ENCODE measurements around the gene NHP2. TPM values are rescaled to one million over a fixed set of nuclear protein-coding genes. Genes with fewer than 3 reads are reported as not detected.
A peak's percentile ranks its signal among the peaks of the same experiment; 100 is the strongest.
"Not testable (repeated sequence)": the region's sequence is repeated elsewhere in the genome, so short reads cannot be mapped to it uniquely, and the experiment has no call there.

Gene NHP2
- total and polyA plus RNA-seq, 2 experiments from 2014 or later = 232 to 270 TPM

GRCh38 chr5:178198706-178199105 lies 45.0 kb upstream of the NHP2 start:
- Histone ChIP-seq H3K4me1 (ENCODE audit: low read depth) (no peaks in the 10 kb centered on the region), H3K4me3 (no peak overlapping the region), H3K36me3 (no peaks in the 10 kb centered on the region), H3K27ac (no peak overlapping the region), H3K9me3 (ENCODE audit: low read depth) (no peaks in the 10 kb centered on the region), H3K27me3 (no peaks in the 10 kb centered on the region)
- peak in 1 of 2 donors; percentile 32 for DNase-seq (ENCODE audit: low read depth in 1 of 2, low spot score in 1 of 2)
- no peak for TF ChIP-seq CTCF (IDR thresholded peaks at IDR 0.05; ENCODE audit: low read depth, low read length)

- H3K27me3 ChIP-seq; H3K9me3 ChIP-seq (ENCODE audit: low read depth); DNase-seq (ENCODE audit: low read depth in 1 of 2, low spot score in 1 of 2); H3K27ac ChIP-seq; H3K4me1 ChIP-seq (ENCODE audit: low read depth); H3K36me3 ChIP-seq; H3K4me3 ChIP-seq: not testable (repeated sequence)
These were observed 44.5 kb upstream of the NHP2 start for GRCh38 chr5:178198151-178198550.

GRCh38 chr5:178196986-178197385 lies 43.3 kb upstream of the NHP2 start:
- Histone ChIP-seq H3K4me1 (ENCODE audit: low read depth) (no peaks in the 10 kb centered on the region), H3K4me3 (no peak overlapping the region), H3K27me3 (no peaks in the 10 kb centered on the region), H3K27ac (no peak overlapping the region), H3K9me3 (ENCODE audit: low read depth) (no peaks in the 10 kb centered on the region), H3K36me3 (no peaks in the 10 kb centered on the region)
- no peak for DNase-seq (ENCODE audit: low read depth in 1 of 2, low spot score in 1 of 2)
- peak; percentile 47 for TF ChIP-seq CTCF (IDR thresholded peaks at IDR 0.05; ENCODE audit: low read depth, low read length)

DNA sequence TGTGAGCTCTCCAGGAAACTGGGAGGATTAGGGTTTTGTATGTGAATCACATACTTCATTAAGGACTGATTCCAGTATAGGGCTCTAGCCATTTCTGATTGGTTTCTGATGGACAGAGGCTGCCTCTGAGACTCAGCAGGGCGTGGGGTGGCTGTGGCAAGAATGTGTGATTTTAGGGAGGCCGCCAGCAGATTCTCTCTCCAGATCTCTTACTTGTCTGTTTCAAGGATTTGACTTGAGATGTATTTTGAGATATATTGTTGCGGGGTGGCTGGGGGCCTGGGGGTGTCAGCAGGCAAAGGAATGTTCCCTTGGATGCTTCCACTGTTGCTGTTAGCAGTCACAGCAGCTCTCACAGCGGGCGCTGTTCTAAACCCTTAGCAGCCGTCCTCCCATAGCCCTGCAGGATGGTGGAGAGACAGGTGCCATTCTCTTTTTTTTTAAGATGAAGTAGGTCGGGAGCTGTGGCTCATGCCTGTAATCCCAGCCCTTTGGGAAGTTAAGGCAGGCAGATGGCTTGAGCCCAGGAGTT lies 42.7 kb upstream of the NHP2 start:
- Histone ChIP-seq H3K4me1 (ENCODE audit: low read depth) (no peaks in the 10 kb centered on the region), H3K27ac (no peak overlapping the region), H3K36me3 (no peaks in the 10 kb centered on the region), H3K4me3 (no peak overlapping the region), H3K27me3 (no peaks in the 10 kb centered on the region), H3K9me3 (ENCODE audit: low read depth) (no peaks in the 10 kb centered on the region)
- no peak for DNase-seq (ENCODE audit: low read depth in 1 of 2, low spot score in 1 of 2)
- TF ChIP-seq CTCF (IDR thresholded peaks at IDR 0.05; ENCODE audit: low read depth, low read length) = no peak

- H3K4me1 ChIP-seq (ENCODE audit: low read depth) = no peaks in the 10 kb centered on the region
- H3K9me3 ChIP-seq (ENCODE audit: low read depth) = no peaks in the 10 kb centered on the region
- no peak for DNase-seq (ENCODE audit: low read depth in 1 of 2, low spot score in 1 of 2)
- no peaks in the 10 kb centered on the region for H3K36me3 ChIP-seq
- H3K4me3 ChIP-seq = no peak overlapping the region
- H3K27me3 ChIP-seq = no peaks in the 10 kb centered on the region
- H3K27ac ChIP-seq = no peak overlapping the region
- no peak for TF ChIP-seq CTCF (IDR thresholded peaks at IDR 0.05; ENCODE audit: low read depth, low read length)
These were observed 40.3 kb upstream of the NHP2 start for GRCh38 chr5:178194026-178194425.

- H3K27me3 ChIP-seq = no peaks in the 10 kb centered on the region
- TF ChIP-seq CTCF (IDR thresholded peaks at IDR 0.05; ENCODE audit: low read depth, low read length) = no peak
- no peak for DNase-seq (ENCODE audit: low read depth in 1 of 2, low spot score in 1 of 2)
- H3K4me1 ChIP-seq (ENCODE audit: low read depth) = no peaks in the 10 kb centered on the region
- H3K9me3 ChIP-seq (ENCODE audit: low read depth) = no peaks in the 10 kb centered on the region
- H3K27ac ChIP-seq = no peak overlapping the region
- no peak overlapping the region for H3K4me3 ChIP-seq
- no peaks in the 10 kb centered on the region for H3K36me3 ChIP-seq
These were observed 39.6 kb upstream of the NHP2 start for GRCh38 chr5:178193251-178193809.

All from cardiac muscle cell (in vitro differentiated cells and primary cell).